GM12878 (cell line): ENCODE measurements around the gene TIMM22. TPM values are rescaled to one million over a fixed set of nuclear protein-coding genes. Genes with fewer than 3 reads are reported as not detected.
A peak's percentile ranks its signal among the peaks of the same experiment; 100 is the strongest.

Experiments used
- ATAC-seq: fragments of 200-7000 bp; cut with Tn5 transposase; 3 replicates; pipeline ENCODE4 v1.9.1; 2020; ENCODE audit warnings: mild to moderate bottlenecking, moderate library complexity
- Bru-seq: library from RNA; stranded (reverse); fragments of 400-500 nt; gene quantifications from one replicate; lab custom pipeline; 2021; lab: Mats Ljungman, UMichigan
- BruChase-seq, 2 experiments: library from RNA; stranded (reverse); fragments of 400-500 nt; gene quantifications; one replicate each; lab custom pipeline; 2021; lab: Mats Ljungman, UMichigan
- BruUV-seq: library from RNA; stranded (reverse); fragments of 400-500 nt; replicated peaks from 2 replicates; lab custom pipeline; 2021; lab: Mats Ljungman, UMichigan
- CTCF ChIA-PET: fragments of 300-600 bp; sonication (Branson Sonifier 250); formaldehyde crosslinking; extraction: SDS; loops from one replicate; lab custom pipeline; 2021; ENCODE audit warnings: inconsistent platforms; lab: Yijun Ruan, JAX
- POLR2A ChIA-PET: fragments of 350-600 bp; formaldehyde crosslinking; extraction: SDS; loops from one replicate; lab custom pipeline; 2021; ENCODE audit warnings: inconsistent platforms; lab: Charles Lee
- RAD21 ChIA-PET: fragments of 300-600 bp; sonication (Branson Sonifier 250); formaldehyde crosslinking; loops from one replicate; lab custom pipeline; 2023; ENCODE audit warnings: antibody characterized with exemption; ENCODE audit not compliant: unreplicated experiment; lab: Charles Lee
- SMC1A ChIA-PET: fragments of 300-600 bp; sonication (Branson Sonifier 250); formaldehyde crosslinking; loops from one replicate; lab custom pipeline; 2023; ENCODE audit not compliant: unreplicated experiment, uncharacterized antibody; lab: Charles Lee
- DNase-seq: peaks from one replicate; pipeline ENCODE4 v3.0.0-alpha.2; 2011; ENCODE audit warnings: low read depth, low spot score
- FAIRE-seq: peaks from 3 replicates; lab custom pipeline; 2011; peaks lifted over from hg19 to GRCh38; lab: Jason Lieb, UNC
- H2AFZ ChIP-seq: 2 replicates; pipeline ENCODE4 v1.6.0; 2011; ENCODE audit warnings: low read depth, low read length, control low read depth; ENCODE audit not compliant: control insufficient read depth
- H3K27ac ChIP-seq: 2 replicates; pipeline ENCODE4 v1.5.1; 2011; ENCODE audit warnings: control low read depth; ENCODE audit not compliant: control insufficient read depth, insufficient read depth
- H3K27me3 ChIP-seq, 2 experiments: replicated peaks in 1 of 2; 2 replicates each; pipeline versions ENCODE4 v1.6.0 to v1.6.1; 2011; ENCODE audit warnings: low read length in 1 of 2; ENCODE audit not compliant: control insufficient read depth in 2 of 2, insufficient read depth in 2 of 2
- H3K36me3 ChIP-seq, 2 experiments: 2 replicates each; pipeline ENCODE4 v1.5.1; 2011; ENCODE audit warnings: low read length in 1 of 2; ENCODE audit not compliant: control insufficient read depth in 2 of 2, insufficient read depth in 2 of 2
- H3K4me1 ChIP-seq: 2 replicates; pipeline ENCODE4 v1.6.1; 2011; ENCODE audit warnings: mild to moderate bottlenecking, low read length, moderate library complexity, mixed read lengths; ENCODE audit not compliant: control insufficient read depth, insufficient read depth
- H3K4me2 ChIP-seq: 2 replicates; pipeline ENCODE4 v1.6.0; 2011; ENCODE audit warnings: control low read depth; ENCODE audit not compliant: control insufficient read depth, insufficient read depth
- H3K4me3 ChIP-seq: fragments of 200-600 bp; sonication (generic); 2 replicates; pipeline ENCODE4 v1.5.1; 2016
- H3K79me2 ChIP-seq: 2 replicates; pipeline ENCODE4 v1.6.0; 2011; ENCODE audit warnings: low read length; ENCODE audit not compliant: control insufficient read depth, insufficient read depth
- H3K9ac ChIP-seq: 2 replicates; pipeline ENCODE4 v1.8.0; 2011; ENCODE audit warnings: low read length, control low read depth, mixed read lengths; ENCODE audit not compliant: control insufficient read depth, insufficient read depth
- H3K9me3 ChIP-seq: replicated peaks from 3 replicates; pipeline ENCODE4 v1.5.1; 2011; ENCODE audit warnings: mild to moderate bottlenecking, low read length; ENCODE audit not compliant: control insufficient read depth, insufficient read depth
- H4K20me1 ChIP-seq: 2 replicates; pipeline ENCODE4 v1.6.0; 2011; ENCODE audit not compliant: control insufficient read depth, insufficient read depth
- CBX5 ChIP-seq: sonication (generic); IDR thresholded peaks from 2 replicates; pipeline ENCODE4 v1.6.1; 2016; ENCODE audit warnings: low read depth, moderate library complexity, mild to moderate bottlenecking, inconsistent platforms
- EGR1 ChIP-seq, 2 experiments: IDR thresholded peaks; 1 replicate in 1 of 2; 2 replicates in 1 of 2; pipeline ENCODE4 v1.6.1; 2011 to 2012; ENCODE audit warnings: low read depth in 2 of 2, low read length in 2 of 2, borderline replicate concordance in 1 of 2, mild to moderate bottlenecking in 1 of 2, moderate library complexity in 1 of 2
- EZH2 ChIP-seq: IDR thresholded peaks from 2 replicates; pipeline ENCODE4 v1.6.1; 2012; ENCODE audit warnings: low read depth, mild to moderate bottlenecking, control low read depth, inconsistent platforms, low read length, borderline replicate concordance; ENCODE audit not compliant: control insufficient read depth
- FOXK2 ChIP-seq: fragments of 450-650 bp; IDR thresholded peaks from 2 replicates; pipeline ENCODE4 v1.6.1; 2017; ENCODE audit warnings: mild to moderate bottlenecking, moderate library complexity
- IKZF1 ChIP-seq: fragments of 450-650 bp; conservative IDR thresholded peaks from 2 replicates; pipeline ENCODE4 v1.6.1; 2017; ENCODE audit warnings: antibody characterized with exemption, mild to moderate bottlenecking
- LARP7 ChIP-seq: fragments of 450-650 bp; IDR thresholded peaks from 2 replicates; pipeline ENCODE4 v1.6.1; 2017; ENCODE audit warnings: mild to moderate bottlenecking
- NR2F1 ChIP-seq: fragments of 450-650 bp; conservative IDR thresholded peaks from 2 replicates; pipeline ENCODE4 v1.6.1; 2017; ENCODE audit warnings: mild to moderate bottlenecking
- POLR2A ChIP-seq: IDR thresholded peaks from 2 replicates; pipeline ENCODE4 v1.6.1; 2011; ENCODE audit warnings: low read depth, mild to moderate bottlenecking, low read length
- POLR2AphosphoS2 ChIP-seq: IDR thresholded peaks from 2 replicates; pipeline ENCODE4 v1.6.1; 2011; ENCODE audit warnings: low read depth, mild to moderate bottlenecking, low read length, improper control_type of control experiment, moderate library complexity
- RAD21 ChIP-seq: IDR thresholded peaks from 2 replicates; pipeline ENCODE4 v1.6.1; 2011; ENCODE audit warnings: mild to moderate bottlenecking, low read depth, low read length, moderate library complexity; ENCODE audit not compliant: insufficient read depth
- SP1 ChIP-seq: IDR thresholded peaks from one replicate; pipeline ENCODE4 v1.6.1; 2011; ENCODE audit warnings: low read depth, low read length
- TARDBP ChIP-seq: IDR thresholded peaks from 2 replicates; pipeline ENCODE4 v1.6.1; 2016; ENCODE audit warnings: borderline replicate concordance
- YY1 ChIP-seq: IDR thresholded peaks from 2 replicates; pipeline ENCODE4 v1.6.1; 2011; ENCODE audit warnings: low read depth, mild to moderate bottlenecking, low read length
- ZNF274 ChIP-seq: IDR thresholded peaks from one replicate; pipeline ENCODE4 v1.8.0; 2011; ENCODE audit not compliant: insufficient read length, insufficient read depth
- ZNF622 ChIP-seq: fragments of 450-650 bp; IDR thresholded peaks from 2 replicates; pipeline ENCODE4 v1.6.1; 2017; ENCODE audit warnings: mild to moderate bottlenecking, inconsistent platforms
- WGBS: methylation state at CpG from one replicate; pipeline ENCODE4 v1.1.6; 2016; ENCODE audit warnings: low lambda C conversion rate; ENCODE audit not compliant: insufficient replicate concordance, insufficient coverage; ENCODE audit errors: missing lambda C conversion rate; 5-methylcytosine and 5-hydroxymethylcytosine counted together
- in situ Hi-C: fragments of 300-500 bp; cut with MboI; formaldehyde crosslinking; loops from 9 replicates; pipeline ENCODE4 v1.14.3; 2018; ENCODE audit warnings: mixed read lengths
- intact Hi-C: fragments of 100-400 bp; cut with micrococcal nuclease; formaldehyde crosslinking; loops from one replicate; pipeline ENCODE4 v1.14.2; 2022; ENCODE audit not compliant: unreplicated experiment
- long read RNA-seq, 2 experiments: library from polyadenylated mRNA; unstranded; transcript quantifications; one replicate each; pipeline ENCODE4 v2.0.0, GENCODE V29; 2019 to 2020
- polyA minus RNA-seq, 3 experiments: library from RNA; depleted of rRNA, polyadenylated mRNA; stranded (reverse); fragments of >200 nt; gene quantifications; 2 replicates each; pipeline ENCODE4 v1.2.3, GENCODE V29; 2011
- polyA plus RNA-seq, 11 experiments: library from polyadenylated mRNA; depleted of rRNA in 4 of 11; unstranded in 6 of 11; stranded (reverse) in 5 of 11; fragments of >200 nt; fragmentation: Nextera tagmentation in 4 of 11; fragmentation: Illumina TruSeq in 1 of 11; extraction: Ambion mirVana in 4 of 11; extraction: Trizol in 1 of 11; gene quantifications; 1 replicate in 1 of 11; 2 replicates in 10 of 11; pipeline versions ENCODE4 v1.2.1 to v1.2.3, GENCODE V29; 2011 to 2016; ENCODE audit warnings: inconsistent platforms in 2 of 11, missing spikeins in 2 of 11, low read depth in 1 of 11
- total RNA-seq, 4 experiments: library from RNA; depleted of rRNA in 3 of 4; stranded (reverse); fragments of >200 nt in 3 of 4; fragmentation: Illumina TruSeq in 1 of 4; extraction: Trizol in 1 of 4; gene quantifications; 2 replicates each; pipeline versions ENCODE4 v1.2.1 to v1.2.3, GENCODE V29; 2013 to 2021
- TF ChIP-seq, protein P1 (sequence below): fragments of 450-650 bp; IDR thresholded peaks from 2 replicates; pipeline ENCODE4 v1.6.1; 2016; ENCODE audit warnings: mild to moderate bottlenecking
- TF ChIP-seq, protein P2 (sequence below): IDR thresholded peaks from 2 replicates; pipeline ENCODE4 v1.6.1; 2012; ENCODE audit warnings: low read depth, low read length, improper control_type of control experiment

Gene TIMM22
- 14.5 and 16.5 TPM in 2 replicates for total RNA-seq (2013; cell fraction: nucleolus; rRNA removed)
- total RNA-seq (2014; rRNA removed) (11.3 and 11.7 TPM in 2 replicates), total RNA-seq (2014; rRNA removed; fragmentation: Illumina TruSeq; extraction: Trizol) (7.6 and 8.6 TPM in 2 replicates), total RNA-seq (2021) (10.8 and 12.0 TPM in 2 replicates), polyA plus RNA-seq (2011; rRNA removed) (5.9 and 7.1 TPM in 2 replicates), polyA plus RNA-seq (2014; fragmentation: Illumina TruSeq; extraction: Trizol) (8.4 and 10.0 TPM in 2 replicates), polyA plus RNA-seq (2014; fragmentation: Nextera tagmentation; extraction: Ambion mirVana) (1 to 10 TPM; 4.4 to 5.7 TPM), polyA plus RNA-seq (2014; rRNA removed) (11.1 and 11.9 TPM in 2 replicates), polyA plus RNA-seq (2016; fragmentation: Nextera tagmentation; extraction: Ambion mirVana) (10 to 100 TPM; 25.0 TPM), polyA minus RNA-seq (2011; rRNA and poly(A)+ RNA removed) (8.8 and 9.1 TPM in 2 replicates), Bru-seq, nascent RNA (percentile 80 among the genes with signal in this experiment), BruChase-seq, experiment 1, labeled RNA remaining after a 6-hour chase (percentile 68 among the genes with signal in this experiment), BruChase-seq, experiment 2, labeled RNA remaining after a 2-hour chase (percentile 75 among the genes with signal in this experiment)
- polyA plus RNA-seq (2011; ENCODE audit: low read depth) = 4.9 TPM
- polyA plus RNA-seq (2011; cell fraction: cytosol; rRNA removed) = 7.9 and 8.8 TPM in 2 replicates
- 6.5 and 7.3 TPM in 2 replicates for polyA plus RNA-seq (2011; cell fraction: nucleus; rRNA removed)
- polyA plus RNA-seq (2012) = 6.2 and 6.8 TPM in 2 replicates
- polyA minus RNA-seq (2011; cell fraction: cytosol; rRNA and poly(A)+ RNA removed) = 2.1 and 3.6 TPM in 2 replicates
- polyA minus RNA-seq (2011; cell fraction: nucleus; rRNA and poly(A)+ RNA removed) = 8.8 and 10.3 TPM in 2 replicates
- long read RNA-seq, experiment 1, transcript TIMM22-201 (4 exons, 3,194 nt) = major isoform, 61 of 69 reads
- long read RNA-seq, experiment 1, partial matches to known transcripts = 4 of 69 reads
- long read RNA-seq, experiment 1, other reads (novel, unspliced or antisense) = 4 of 69 reads
- long read RNA-seq, experiment 2, transcript TIMM22-201 (4 exons, 3,194 nt) = major isoform, 137 of 140 reads
- long read RNA-seq, experiment 2, partial matches to known transcripts = 0 of 140 reads
- long read RNA-seq, experiment 2, other reads (novel, unspliced or antisense) = 3 of 140 reads

DNA sequence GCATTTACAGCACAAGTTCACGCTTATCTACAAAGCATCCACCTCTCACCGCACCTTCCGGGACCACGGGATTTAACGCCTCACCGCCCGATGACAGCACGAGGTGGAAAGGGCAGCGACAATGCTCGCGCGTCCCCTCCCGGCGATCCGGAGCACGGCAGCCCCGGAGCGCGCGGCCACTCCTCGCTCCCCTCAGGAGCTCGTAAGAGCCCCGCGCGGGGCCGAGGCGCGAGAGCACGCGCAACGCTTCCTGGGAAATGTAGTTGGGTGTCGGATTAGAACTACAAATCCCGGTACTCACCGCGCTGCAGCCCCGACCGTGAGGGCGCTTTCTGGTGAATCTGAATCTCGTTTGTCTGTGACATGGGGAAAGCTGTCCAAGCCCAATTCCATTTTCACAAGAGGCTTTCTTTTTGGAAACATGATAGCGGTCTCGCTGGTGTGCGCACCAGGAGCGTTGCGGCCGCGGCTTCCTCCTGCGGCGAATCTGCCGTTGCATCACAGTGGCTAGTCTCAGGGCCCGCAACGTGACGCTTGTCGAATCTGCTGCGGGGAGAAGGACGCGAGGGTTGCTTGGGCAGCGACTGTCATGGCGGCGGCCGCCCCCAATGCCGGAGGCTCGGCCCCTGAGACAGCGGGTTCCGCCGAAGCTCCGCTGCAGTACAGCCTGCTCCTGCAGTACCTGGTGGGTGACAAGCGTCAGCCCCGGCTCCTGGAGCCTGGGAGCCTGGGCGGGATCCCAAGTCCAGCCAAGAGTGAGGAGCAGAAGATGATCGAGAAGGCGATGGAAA is at the start of gene TIMM22:
Gene TIMM22, plus strand, starts transcription at position 576 of the 791 bp plus-strand sequence. Its CDS starts 14 bp downstream, at position 590.
- under 1% methylated on average over 71 of the region's 71 CpGs for WGBS
- intact Hi-C loops = loop anchor here (5.0 kb wide), 1 partner anchor 214 kb away; the partner anchor contains the start of genes GLOD4 and MRM3
- H4K20me1 ChIP-seq = no peaks in the 10 kb centered on the region
- H3K4me2 ChIP-seq = peak within 1 kb of the TSS; percentile 90
- peak within 1 kb of the TSS; percentile 81 for H3K27ac ChIP-seq
- in situ Hi-C loops = no loop called here
- peak; percentile 85 for DNase-seq
- peak within 1 kb of the TSS; percentile 79 for H3K4me3 ChIP-seq
- H3K4me1 ChIP-seq = peaks cover 6% of the 10 kb centered on the region; the same call in 1 of the 2 replicates
- peak within 1 kb of the TSS; percentile 72 for H3K9ac ChIP-seq
- ATAC-seq = peak; percentile 98
- BruUV-seq = no TSS peak
- H3K36me3 ChIP-seq = peaks cover 4 to 7% of the 10 kb centered on the region in 2 experiments; a peak in 3 of 4 replicates
- ChIA-PET CTCF (interaction anchor here (0.6 to 3.3 kb wide), 17 partner anchors 9 to 620 kb away, joined by 3 to 25 read pairs (median 4); partner anchors contain the start of genes GLOD4, MRM3, NXN and VPS53), SMC1A (interaction anchor here (0.9 to 2.6 kb wide), 5 partner anchors 16 to 580 kb away, joined by 3 to 8 read pairs (median 5); no protein-coding TSS in a partner anchor), POLR2A (interaction anchor here (0.6 to 1.0 kb wide), 6 partner anchors 16 to 584 kb away, joined by 3 to 4 read pairs (median 3); partner anchors contain the start of genes GLOD4, MRM3 and NXN), RAD21 (interaction anchor here (1.2 to 1.6 kb wide), 6 partner anchors 16 to 584 kb away, joined by 5 to 12 read pairs (median 7); partner anchors contain the start of genes GEMIN4, GLOD4, MRM3 and NXN)
- H3K27me3 ChIP-seq = no peaks in the 10 kb centered on the region
- H3K79me2 ChIP-seq = peaks cover 16% of the 10 kb centered on the region
- H3K9me3 ChIP-seq = peaks cover 5% of the 10 kb centered on the region
- H2AFZ ChIP-seq = peak within 1 kb of the TSS; percentile 90
- FAIRE-seq = peak; percentile 97
- TF ChIP-seq FOXK2 (peak; percentile 77), LARP7 (peak; percentile 100), EGR1 (IDR thresholded peaks at IDR 0.05; ENCODE audit: borderline replicate concordance in 1 of 2, low read depth in 2 of 2, low read length in 2 of 2) (peak in 1 of 2 experiments; percentile 47; a peak in 1 of 3 replicates), POLR2AphosphoS2 (peak; percentile 79), TARDBP (no peak; the same call in 1 of the 2 replicates), NR2F1 (peak; percentile 91), CBX5 (no peak), ZNF622 (no peak), EZH2 (no peak), POLR2A (peak; percentile 94), ZNF274 (no peak), SP1 (peak; percentile 77), YY1 (peak; percentile 99), RAD21 (peak; percentile 68), IKZF1 (peak; percentile 100)
- TF ChIP-seq, protein P1, sequence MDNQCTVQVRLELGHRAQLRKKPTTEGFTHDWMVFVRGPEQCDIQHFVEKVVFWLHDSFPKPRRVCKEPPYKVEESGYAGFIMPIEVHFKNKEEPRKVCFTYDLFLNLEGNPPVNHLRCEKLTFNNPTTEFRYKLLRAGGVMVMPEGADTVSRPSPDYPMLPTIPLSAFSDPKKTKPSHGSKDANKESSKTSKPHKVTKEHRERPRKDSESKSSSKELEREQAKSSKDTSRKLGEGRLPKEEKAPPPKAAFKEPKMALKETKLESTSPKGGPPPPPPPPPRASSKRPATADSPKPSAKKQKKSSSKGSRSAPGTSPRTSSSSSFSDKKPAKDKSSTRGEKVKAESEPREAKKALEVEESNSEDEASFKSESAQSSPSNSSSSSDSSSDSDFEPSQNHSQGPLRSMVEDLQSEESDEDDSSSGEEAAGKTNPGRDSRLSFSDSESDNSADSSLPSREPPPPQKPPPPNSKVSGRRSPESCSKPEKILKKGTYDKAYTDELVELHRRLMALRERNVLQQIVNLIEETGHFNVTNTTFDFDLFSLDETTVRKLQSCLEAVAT = peak; percentile 39; the same call in 1 of the 2 replicates
- TF ChIP-seq, protein P2, sequence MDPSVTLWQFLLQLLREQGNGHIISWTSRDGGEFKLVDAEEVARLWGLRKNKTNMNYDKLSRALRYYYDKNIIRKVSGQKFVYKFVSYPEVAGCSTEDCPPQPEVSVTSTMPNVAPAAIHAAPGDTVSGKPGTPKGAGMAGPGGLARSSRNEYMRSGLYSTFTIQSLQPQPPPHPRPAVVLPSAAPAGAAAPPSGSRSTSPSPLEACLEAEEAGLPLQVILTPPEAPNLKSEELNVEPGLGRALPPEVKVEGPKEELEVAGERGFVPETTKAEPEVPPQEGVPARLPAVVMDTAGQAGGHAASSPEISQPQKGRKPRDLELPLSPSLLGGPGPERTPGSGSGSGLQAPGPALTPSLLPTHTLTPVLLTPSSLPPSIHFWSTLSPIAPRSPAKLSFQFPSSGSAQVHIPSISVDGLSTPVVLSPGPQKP = peak; percentile 50
